H7 (cell line): ENCODE data around the gene FAM107A. TPM values are rescaled to one million over a fixed set of nuclear protein-coding genes. Genes with fewer than 3 reads are reported as not detected.

Experiments used
- total RNA-seq: library from RNA; depleted of rRNA; stranded (reverse); fragments of >200 nt; shearing (Covaris generic); gene quantifications from 2 replicates; pipeline ENCODE4 v1.2.3, GENCODE V29; 2014; rRNA removed

The FAM107A gene
- total RNA-seq, 1 experiment from 2014 or later = 0.07 TPM

Other genes with a start within 250 kb of the FAM107A start
- 12.9 and 14.0 TPM in 2 replicates for gene PXK, start 244.5 kb downstream of the FAM107A start, total RNA-seq
- 206 and 219 TPM in 2 replicates for gene PDHB, start 143.6 kb downstream of the FAM107A start, total RNA-seq
- 22.9 and 24.7 TPM in 2 replicates for gene KCTD6, start 85.3 kb downstream of the FAM107A start, total RNA-seq
- gene ACOX2, start 40.2 kb downstream of the FAM107A start, total RNA-seq = 2.9 and 4.2 TPM in 2 replicates
- not detected in 2 replicates for gene FAM3D, start 89.4 kb upstream of the FAM107A start, total RNA-seq